Liver (tissue), 3 donors: ENCODE measurements around the gene MOGAT3.

Experiments used
- CTCF ChIP-seq: fragments of 150-350 bp; IDR thresholded peaks from 2 replicates; pipeline ENCODE4 v1.5.1; 2017; ENCODE audit warnings: improper control_type of control experiment, low read depth, low read length; ENCODE audit not compliant: missing input control
- HNF4G ChIP-seq: IDR thresholded peaks from 2 replicates; pipeline ENCODE4 v1.6.1; 2016; ENCODE audit warnings: antibody characterized with exemption
- MAX ChIP-seq: IDR thresholded peaks from 2 replicates; pipeline ENCODE4 v1.6.1; 2016; ENCODE audit warnings: antibody characterized with exemption
- RAD21 ChIP-seq, 2 donors: IDR thresholded peaks; 2 replicates each; pipeline ENCODE4 v1.6.1; 2016; ENCODE audit warnings: antibody characterized with exemption in 2 of 2, mild to moderate bottlenecking in 2 of 2
- TAF1 ChIP-seq: conservative IDR thresholded peaks from 2 replicates; pipeline ENCODE4 v1.6.1; 2016; ENCODE audit warnings: antibody characterized with exemption, mild to moderate bottlenecking
- YY1 ChIP-seq: IDR thresholded peaks from 2 replicates; pipeline ENCODE4 v1.6.1; 2016; ENCODE audit warnings: antibody characterized with exemption, mild to moderate bottlenecking
- donor health status: healthy.
- donor health status: healthy.

GRCh38 chr7:101151908-101152651 is 48.8 kb downstream of the MOGAT3 start:
- no peak for TF ChIP-seq RAD21 (IDR thresholded peaks at IDR 0.05)
- TF ChIP-seq MAX: no peak
- TF ChIP-seq CTCF: no peak
- no peak for TF ChIP-seq YY1
- TF ChIP-seq TAF1: no peak
- no peak for TF ChIP-seq HNF4G
